Lower leg skin (tissue), 3 donors: Measurements from ENCODE around the gene ERC2.

Source experiments
- POLR2A ChIP-seq, 2 donors: fragments of 450-650 bp; IDR thresholded peaks; one replicate each; pipeline ENCODE4 v1.6.1; 2016 to 2017; ENCODE audit warnings: antibody characterized with exemption in 2 of 2, mild to moderate bottlenecking in 1 of 2, moderate library complexity in 1 of 2
- TF ChIP-seq, protein P1 (sequence below), 3 donors: fragments of 450-650 bp; IDR thresholded peaks; one replicate each; pipeline ENCODE4 v1.5.1; 2016; ENCODE audit warnings: antibody characterized with exemption in 3 of 3, mild to moderate bottlenecking in 3 of 3, moderate library complexity in 2 of 3

DNA sequence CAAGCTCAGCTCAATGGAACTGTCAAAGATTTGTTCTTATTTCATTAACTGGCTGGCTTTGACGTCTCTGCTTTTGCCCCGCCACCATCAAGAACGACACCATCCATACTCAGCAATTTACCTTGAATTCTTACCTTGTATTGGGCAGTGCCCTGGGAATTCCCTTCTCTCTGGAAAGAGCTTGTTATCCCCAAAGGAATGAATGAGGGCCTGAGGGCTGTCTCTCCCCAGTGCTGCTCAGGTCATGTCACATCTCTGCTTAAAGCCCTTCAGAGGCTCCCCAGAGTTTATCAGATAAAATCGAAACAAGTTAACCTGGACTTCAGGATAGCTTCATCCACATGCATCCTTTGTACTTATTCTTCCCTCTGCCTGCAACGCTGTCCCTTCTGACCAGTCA lies 975.3 kb downstream of the ERC2 start:
- TF ChIP-seq POLR2A (IDR thresholded peaks at IDR 0.05) = no peak
- TF ChIP-seq, protein P1, sequence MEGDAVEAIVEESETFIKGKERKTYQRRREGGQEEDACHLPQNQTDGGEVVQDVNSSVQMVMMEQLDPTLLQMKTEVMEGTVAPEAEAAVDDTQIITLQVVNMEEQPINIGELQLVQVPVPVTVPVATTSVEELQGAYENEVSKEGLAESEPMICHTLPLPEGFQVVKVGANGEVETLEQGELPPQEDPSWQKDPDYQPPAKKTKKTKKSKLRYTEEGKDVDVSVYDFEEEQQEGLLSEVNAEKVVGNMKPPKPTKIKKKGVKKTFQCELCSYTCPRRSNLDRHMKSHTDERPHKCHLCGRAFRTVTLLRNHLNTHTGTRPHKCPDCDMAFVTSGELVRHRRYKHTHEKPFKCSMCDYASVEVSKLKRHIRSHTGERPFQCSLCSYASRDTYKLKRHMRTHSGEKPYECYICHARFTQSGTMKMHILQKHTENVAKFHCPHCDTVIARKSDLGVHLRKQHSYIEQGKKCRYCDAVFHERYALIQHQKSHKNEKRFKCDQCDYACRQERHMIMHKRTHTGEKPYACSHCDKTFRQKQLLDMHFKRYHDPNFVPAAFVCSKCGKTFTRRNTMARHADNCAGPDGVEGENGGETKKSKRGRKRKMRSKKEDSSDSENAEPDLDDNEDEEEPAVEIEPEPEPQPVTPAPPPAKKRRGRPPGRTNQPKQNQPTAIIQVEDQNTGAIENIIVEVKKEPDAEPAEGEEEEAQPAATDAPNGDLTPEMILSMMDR (IDR thresholded peaks at IDR 0.05) = no peak
